Astrocyte (in vitro differentiated cells and primary cell): ENCODE data around the gene NOMO2. TPM values are rescaled to one million over a fixed set of nuclear protein-coding genes. Genes with fewer than 3 reads are reported as not detected.
"Not testable (repeated sequence)": the region's sequence is repeated elsewhere in the genome, so short reads cannot be mapped to it uniquely, and the experiment has no call there.

Experiments used
- DNase-seq: peaks from one replicate; pipeline ENCODE4 v3.0.0-alpha.2; 2010; ENCODE audit warnings: low read depth
- FAIRE-seq: peaks from 2 replicates; lab custom pipeline; 2011; peaks lifted over from hg19 to GRCh38; lab: Jason Lieb, UNC
- H2AFZ ChIP-seq: 2 replicates; pipeline ENCODE4 v1.6.0; 2012; ENCODE audit warnings: low read depth, low read length, inconsistent platforms
- H3K27ac ChIP-seq: 2 replicates; pipeline ENCODE4 v1.5.1; 2011; ENCODE audit warnings: low read depth, low read length, inconsistent platforms
- H3K27me3 ChIP-seq: 2 replicates; pipeline ENCODE4 v1.6.0; 2011; ENCODE audit warnings: low read length, inconsistent platforms; ENCODE audit not compliant: insufficient read depth
- H3K36me3 ChIP-seq: 2 replicates; pipeline ENCODE4 v1.5.1; 2011; ENCODE audit warnings: low read length, inconsistent platforms; ENCODE audit not compliant: insufficient read depth
- H3K4me1 ChIP-seq: 2 replicates; pipeline ENCODE4 v1.5.1; 2011; ENCODE audit warnings: low read length, inconsistent platforms; ENCODE audit not compliant: insufficient read depth
- H3K4me2 ChIP-seq: 2 replicates; pipeline ENCODE4 v1.6.0; 2012; ENCODE audit warnings: low read length, inconsistent platforms
- H3K4me3 ChIP-seq: 2 replicates; pipeline ENCODE4 v1.5.1; 2011; ENCODE audit warnings: low read depth, mild to moderate bottlenecking, low read length, inconsistent platforms; ENCODE audit not compliant: insufficient read depth
- H3K79me2 ChIP-seq: 2 replicates; pipeline ENCODE4 v1.6.0; 2012; ENCODE audit warnings: mild to moderate bottlenecking, low read length, inconsistent platforms; ENCODE audit not compliant: insufficient read depth
- H3K9ac ChIP-seq: 2 replicates; pipeline ENCODE4 v1.6.0; 2012; ENCODE audit warnings: mild to moderate bottlenecking, low read length, inconsistent platforms
- H3K9me3 ChIP-seq: 2 replicates; pipeline ENCODE4 v1.5.1; 2012; ENCODE audit warnings: low read depth, mild to moderate bottlenecking, low read length, inconsistent platforms; ENCODE audit not compliant: insufficient read depth
- H4K20me1 ChIP-seq: 2 replicates; pipeline ENCODE4 v1.6.0; 2012; ENCODE audit warnings: low read length, inconsistent platforms; ENCODE audit not compliant: insufficient read depth
- H3K27ac Mint-ChIP-seq: one replicate; pipeline ENCODE4 v1.8.0; 2021; ENCODE audit warnings: mild to moderate bottlenecking, mixed read lengths; ENCODE audit not compliant: unreplicated experiment
- H3K27me3 Mint-ChIP-seq: one replicate; pipeline ENCODE4 v1.8.0; 2021; ENCODE audit warnings: low read depth, mixed read lengths; ENCODE audit not compliant: unreplicated experiment
- H3K36me3 Mint-ChIP-seq: one replicate; pipeline ENCODE4 v1.8.0; 2021; ENCODE audit warnings: low read depth, mixed read lengths; ENCODE audit not compliant: unreplicated experiment
- H3K4me1 Mint-ChIP-seq: one replicate; pipeline ENCODE4 v1.8.0; 2021; ENCODE audit warnings: low read depth, mixed read lengths; ENCODE audit not compliant: unreplicated experiment
- H3K4me3 Mint-ChIP-seq: one replicate; pipeline ENCODE4 v1.8.0; 2021; ENCODE audit warnings: mild to moderate bottlenecking, moderate library complexity, mixed read lengths; ENCODE audit not compliant: unreplicated experiment
- H3K9me3 Mint-ChIP-seq: one replicate; pipeline ENCODE4 v1.8.0; 2021; ENCODE audit warnings: mild to moderate bottlenecking, mixed read lengths; ENCODE audit not compliant: unreplicated experiment
- CTCF ChIP-seq: IDR thresholded peaks from 2 replicates; pipeline ENCODE4 v1.5.1; 2011; ENCODE audit warnings: low read depth, mild to moderate bottlenecking, inconsistent platforms, low read length, moderate library complexity; ENCODE audit not compliant: insufficient read depth
- EZH2 ChIP-seq: IDR thresholded peaks from 2 replicates; pipeline ENCODE4 v1.6.1; 2012; ENCODE audit warnings: mild to moderate bottlenecking, low read length, inconsistent platforms; ENCODE audit not compliant: insufficient read depth
- total RNA-seq: library from RNA; stranded (reverse); gene quantifications from 2 replicates; pipeline ENCODE4 v1.2.1, GENCODE V29; 2021

NOMO2 gene
- total RNA-seq, 1 donor from 2014 or later: 269 TPM

- H3K4me2 ChIP-seq: no peak overlapping the region
- FAIRE-seq (no peak), DNase-seq (no peak)
- no peaks in the 10 kb centered on the region for H3K79me2 ChIP-seq
- H3K27me3 ChIP-seq: no peaks in the 10 kb centered on the region
- H3K9ac ChIP-seq: no peak overlapping the region
- no peak for TF ChIP-seq CTCF
- TF ChIP-seq EZH2: no peak
- H3K27me3 Mint-ChIP-seq: no peaks in the 10 kb centered on the region
- H3K4me3 Mint-ChIP-seq: no peak overlapping the region
- no peak overlapping the region for H3K27ac ChIP-seq
- H3K9me3 Mint-ChIP-seq: no peaks in the 10 kb centered on the region
- no peaks in the 10 kb centered on the region for H3K36me3 Mint-ChIP-seq
- H3K4me1 Mint-ChIP-seq: no peaks in the 10 kb centered on the region
- H3K4me1 ChIP-seq: no peaks in the 10 kb centered on the region
- no peaks in the 10 kb centered on the region for H3K9me3 ChIP-seq
- H3K27ac Mint-ChIP-seq: no peak overlapping the region
- no peak overlapping the region for H3K4me3 ChIP-seq
- no peaks in the 10 kb centered on the region for H3K36me3 ChIP-seq
- H2AFZ ChIP-seq: no peak overlapping the region
- H4K20me1 ChIP-seq: no peaks in the 10 kb centered on the region
These were observed 21.0 kb upstream of the NOMO2 start for GRCh38 chr16:18582902-18583301.

- not testable (repeated sequence) for DNase-seq, FAIRE-seq
These were observed 18.5 kb upstream of the NOMO2 start for GRCh38 chr16:18580396-18580795.

GRCh38 chr16:18579261-18579660, 17.4 kb upstream of the NOMO2 start:
- H3K27ac ChIP-seq, H3K4me1 ChIP-seq, H3K36me3 ChIP-seq, H3K36me3 Mint-ChIP-seq, H3K9me3 Mint-ChIP-seq, H3K9me3 ChIP-seq, H3K9ac ChIP-seq, H3K27me3 Mint-ChIP-seq, H3K27me3 ChIP-seq, H3K4me3 Mint-ChIP-seq, H3K79me2 ChIP-seq, H3K4me2 ChIP-seq, H4K20me1 ChIP-seq, DNase-seq, H2AFZ ChIP-seq, FAIRE-seq, H3K4me3 ChIP-seq, H3K4me1 Mint-ChIP-seq, H3K27ac Mint-ChIP-seq: not testable (repeated sequence)

More at GRCh38 chr16:18580396-18580795, 18.5 kb upstream of the NOMO2 start:
- H3K79me2 ChIP-seq, H2AFZ ChIP-seq, H3K4me1 ChIP-seq, H3K27me3 Mint-ChIP-seq, H3K36me3 ChIP-seq, H3K4me2 ChIP-seq, H3K4me1 Mint-ChIP-seq, H3K9ac ChIP-seq, H3K9me3 ChIP-seq, H4K20me1 ChIP-seq, H3K9me3 Mint-ChIP-seq, H3K27ac ChIP-seq, H3K27me3 ChIP-seq, H3K4me3 Mint-ChIP-seq, H3K4me3 ChIP-seq, H3K36me3 Mint-ChIP-seq, H3K27ac Mint-ChIP-seq: not testable (repeated sequence)

- H3K9ac ChIP-seq, H3K27ac ChIP-seq, FAIRE-seq, H3K9me3 Mint-ChIP-seq, H3K4me2 ChIP-seq, H3K9me3 ChIP-seq, H4K20me1 ChIP-seq, H3K79me2 ChIP-seq, H3K36me3 ChIP-seq, H3K27ac Mint-ChIP-seq, H3K27me3 Mint-ChIP-seq, H3K36me3 Mint-ChIP-seq, H3K4me3 ChIP-seq, DNase-seq, H3K4me1 ChIP-seq, H2AFZ ChIP-seq, H3K4me1 Mint-ChIP-seq, H3K4me3 Mint-ChIP-seq, H3K27me3 ChIP-seq: not testable (repeated sequence)
These were observed 16.0 kb upstream of the NOMO2 start for GRCh38 chr16:18577942-18578341.

GRCh38 chr16:18575945-18576344, 14.0 kb upstream of the NOMO2 start:
- not testable (repeated sequence) for H3K9me3 Mint-ChIP-seq, H3K4me3 ChIP-seq, DNase-seq, H3K4me1 Mint-ChIP-seq, H3K27ac ChIP-seq, H3K79me2 ChIP-seq, H2AFZ ChIP-seq, H3K4me1 ChIP-seq, H3K36me3 ChIP-seq, H3K4me2 ChIP-seq, H4K20me1 ChIP-seq, H3K9ac ChIP-seq, H3K4me3 Mint-ChIP-seq, H3K27ac Mint-ChIP-seq, H3K9me3 ChIP-seq, H3K27me3 Mint-ChIP-seq, H3K36me3 Mint-ChIP-seq, H3K27me3 ChIP-seq, FAIRE-seq
